CD4-positive, alpha-beta T cell (primary cell): ENCODE measurements around the gene CACNA2D4. TPM values are rescaled to one million over a fixed set of nuclear protein-coding genes. Genes with fewer than 3 reads are reported as not detected.

Source experiments
- ATAC-seq: fragments of 200-7000 bp; cut with Tn5 transposase; one replicate; pipeline ENCODE4 v1.10.0; 2022; ENCODE audit warnings: mild to moderate bottlenecking; ENCODE audit not compliant: poor library complexity
- CTCF ChIA-PET: fragments of 350-600 bp; sonication (Branson Sonifier 250); formaldehyde crosslinking; loops from one replicate; lab custom pipeline; 2021; ENCODE audit warnings: antibody characterized with exemption, inconsistent platforms; lab: Charles Lee
- POLR2A ChIA-PET: fragments of 350-600 bp; sonication (Branson Sonifier 250); formaldehyde crosslinking; loops from one replicate; lab custom pipeline; 2021; ENCODE audit warnings: antibody characterized with exemption, inconsistent platforms; lab: Charles Lee
- DNase-seq, 14 experiments: peaks; one replicate each; pipeline ENCODE4 v3.0.0-alpha.2; 2013 to 2020; ENCODE audit warnings: mixed read lengths in 2 of 14
- H3K27ac ChIP-seq, 2 donors: one replicate each; pipeline versions ENCODE4 v1.5.1 to v1.7.0; 2013; ENCODE audit warnings: low read length in 2 of 2, low read depth in 1 of 2, mild to moderate bottlenecking in 1 of 2
- H3K27me3 ChIP-seq, 2 experiments: 1 replicate in 1 of 2; 2 replicates in 1 of 2; pipeline versions ENCODE4 v1.6.1 to v1.7.0; 2013; ENCODE audit warnings: low read length in 2 of 2, control low read depth in 1 of 2, mild to moderate bottlenecking in 1 of 2, moderate library complexity in 1 of 2; ENCODE audit not compliant: insufficient read depth in 2 of 2, control insufficient read depth in 1 of 2
- H3K36me3 ChIP-seq: one replicate; pipeline ENCODE4 v1.6.1; 2013; ENCODE audit warnings: low read length, control low read depth; ENCODE audit not compliant: insufficient read depth
- H3K4me1 ChIP-seq: one replicate; pipeline ENCODE4 v1.6.1; 2013; ENCODE audit warnings: low read length, control low read depth; ENCODE audit not compliant: insufficient read depth
- H3K4me3 ChIP-seq: one replicate; pipeline ENCODE4 v1.5.1; 2013; ENCODE audit warnings: mild to moderate bottlenecking, low read length, moderate library complexity
- H3K9me3 ChIP-seq, 2 experiments: 1 replicate in 1 of 2; 2 replicates in 1 of 2; pipeline versions ENCODE4 v1.6.1 to v1.7.0; 2013; ENCODE audit warnings: low read length in 2 of 2, mild to moderate bottlenecking in 2 of 2, control low read depth in 1 of 2, moderate library complexity in 1 of 2; ENCODE audit not compliant: control insufficient read depth in 1 of 2, insufficient read depth in 1 of 2
- H3K27ac Mint-ChIP-seq: one replicate; pipeline ENCODE4 v1.8.0; 2020; ENCODE audit warnings: mixed read lengths
- H3K27me3 Mint-ChIP-seq: one replicate; pipeline ENCODE4 v1.8.0; 2021; ENCODE audit warnings: mixed read lengths
- H3K36me3 Mint-ChIP-seq: one replicate; pipeline ENCODE4 v1.8.0; 2021; ENCODE audit warnings: low read depth, mixed read lengths
- H3K4me1 Mint-ChIP-seq: one replicate; pipeline ENCODE4 v1.8.0; 2021; ENCODE audit warnings: low read depth, mixed read lengths
- H3K4me3 Mint-ChIP-seq: one replicate; pipeline ENCODE4 v1.8.0; 2020; ENCODE audit warnings: mild to moderate bottlenecking, mixed read lengths
- H3K9me3 Mint-ChIP-seq: one replicate; pipeline ENCODE4 v1.8.0; 2020; ENCODE audit warnings: mixed read lengths
- CTCF ChIP-seq: fragments of 200-600 bp; IDR thresholded peaks from one replicate; pipeline ENCODE4 v1.8.0; 2022; ENCODE audit warnings: antibody characterized with exemption, mild to moderate bottlenecking
- intact Hi-C, 2 experiments: fragments of 100-400 bp; cut with DNase I in 1 of 2; cut with micrococcal nuclease in 1 of 2; formaldehyde crosslinking; loops; one replicate each; pipeline versions ENCODE4 v1.15.1 to v1.9.0; 2023 to 2025; cut with DNase I, micrococcal nuclease
- total RNA-seq, 174 experiments: library from RNA in 2 of 174; stranded (reverse) in 2 of 174; gene quantifications; one replicate each; pipeline ENCODE4 v1.2.3 and lab custom pipeline; 2021 to 2026

CACNA2D4 gene
- total RNA-seq, 2 experiments from 2014 or later, result 10.5 to 11.3 TPM

GRCh38 chr12:1790444-1790843 lies 128.0 kb downstream of the CACNA2D4 start:
- H3K27ac ChIP-seq, result no peak overlapping the region
- no peak for DNase-seq
- peaks cover 19% of the 10 kb centered on the region for H3K36me3 ChIP-seq
- TF ChIP-seq CTCF, result no peak
- Mint-ChIP-seq H3K9me3 (no peaks in the 10 kb centered on the region), H3K27me3 (no peaks in the 10 kb centered on the region), H3K4me3 (no peak overlapping the region), H3K27ac (no peak overlapping the region), H3K36me3 (peaks cover 18% of the 10 kb centered on the region), H3K4me1 (peaks cover 21% of the 10 kb centered on the region)
- CTCF ChIA-PET, result interaction anchor here (0.9 to 6.1 kb wide), 14 partner anchors 8 to 244 kb away, joined by 3 to 154 read pairs (median 6); partner anchors contain the start of gene ADIPOR2
- POLR2A ChIA-PET, result interaction anchor here (1.3 to 3.1 kb wide), 7 partner anchors 99 to 159 kb away, joined by 3 to 41 read pairs (median 8); partner anchors contain the start of gene ADIPOR2
- H3K4me3 ChIP-seq, result no peak overlapping the region
- no peaks in the 10 kb centered on the region for H3K27me3 ChIP-seq
- H3K4me1 ChIP-seq, result peaks cover 14% of the 10 kb centered on the region
- no peak for ATAC-seq
- intact Hi-C loops, result loop anchor here (2.0 to 10.0 kb wide), 5 partner anchors 130 to 904 kb away; no protein-coding TSS in a partner anchor
- H3K9me3 ChIP-seq, result no peaks in the 10 kb centered on the region

- intact Hi-C loops, result no loop called here
- ChIA-PET POLR2A (interaction anchor here (1.7 kb wide), 1 partner anchor 135 kb away, joined by 3 read pairs; no protein-coding TSS in a partner anchor), CTCF (interaction anchor here (6.1 kb wide), 1 partner anchor 132 kb away, joined by 154 read pairs; no protein-coding TSS in a partner anchor)
- no peaks in the 10 kb centered on the region for H3K9me3 Mint-ChIP-seq
- peaks cover 21% of the 10 kb centered on the region for H3K4me1 Mint-ChIP-seq
- H3K27ac Mint-ChIP-seq, result no peak overlapping the region
- Histone ChIP-seq H3K4me1 (peaks cover 13% of the 10 kb centered on the region), H3K27ac (no peak overlapping the region), H3K36me3 (peaks cover 37% of the 10 kb centered on the region), H3K4me3 (no peak overlapping the region), H3K9me3 (no peaks in the 10 kb centered on the region), H3K27me3 (no peaks in the 10 kb centered on the region)
- H3K4me3 Mint-ChIP-seq, result no peak overlapping the region
- peaks cover 45% of the 10 kb centered on the region for H3K36me3 Mint-ChIP-seq
- H3K27me3 Mint-ChIP-seq, result no peaks in the 10 kb centered on the region
- no peak for TF ChIP-seq CTCF
- ATAC-seq (no peak), DNase-seq (no peak)
These were observed 130.7 kb downstream of the CACNA2D4 start for GRCh38 chr12:1787714-1788113.

- Histone ChIP-seq H3K4me1 (no peaks in the 10 kb centered on the region), H3K27me3 (no peaks in the 10 kb centered on the region), H3K27ac (no peak overlapping the region), H3K36me3 (peaks cover 66% of the 10 kb centered on the region), H3K4me3 (no peak overlapping the region), H3K9me3 (no peaks in the 10 kb centered on the region)
- intact Hi-C loops, result no loop called here
- no peaks in the 10 kb centered on the region for H3K27me3 Mint-ChIP-seq
- ATAC-seq, result no peak
- H3K36me3 Mint-ChIP-seq, result peaks cover 85% of the 10 kb centered on the region
- no peaks in the 10 kb centered on the region for H3K9me3 Mint-ChIP-seq
- no peak overlapping the region for H3K27ac Mint-ChIP-seq
- ChIA-PET POLR2A (no interaction called here), CTCF (interaction anchor here (1.2 to 2.1 kb wide), 2 partner anchors 9 to 129 kb away, joined by 3 to 11 read pairs; no protein-coding TSS in a partner anchor)
- H3K4me1 Mint-ChIP-seq, result no peaks in the 10 kb centered on the region
- H3K4me3 Mint-ChIP-seq, result no peak overlapping the region
- no peak for TF ChIP-seq CTCF
- DNase-seq, result no peak
These were observed 136.2 kb downstream of the CACNA2D4 start for GRCh38 chr12:1782215-1782614.
